GM21526 (cell line): ENCODE data around the gene GPATCH4.
"Not testable (repeated sequence)": the region's sequence is repeated elsewhere in the genome, so short reads cannot be mapped to it uniquely, and the experiment has no call there.

ENCODE experiments used
- ATAC-seq: cut with Tn5 transposase; IDR thresholded peaks from one replicate; pipeline ENCODE4 v1.9.1; 2021; ENCODE audit warnings: moderate library complexity; ENCODE audit not compliant: unreplicated experiment, low FRiP score

GPATCH4 gene

GRCh38 chr1:156627313-156627880 lies 26.1 kb upstream of the GPATCH4 start:
- no peak for ATAC-seq

- ATAC-seq, result no peak
Observed at GRCh38 chr1:156626079-156626438, 24.8 kb upstream of the GPATCH4 start.

GRCh38 chr1:156625436-156626078 lies 24.3 kb upstream of the GPATCH4 start:
- ATAC-seq, result no peak

GRCh38 chr1:156624814-156625435 lies 23.6 kb upstream of the GPATCH4 start:
- no peak for ATAC-seq

GRCh38 chr1:156623946-156624813 lies 22.9 kb upstream of the GPATCH4 start:
- no peak for ATAC-seq

GRCh38 chr1:156622581-156623297 lies 21.5 kb upstream of the GPATCH4 start:
- ATAC-seq, result no peak

GRCh38 chr1:156619582-156619955 lies 18.3 kb upstream of the GPATCH4 start:
- ATAC-seq, result no peak

GRCh38 chr1:156618853-156619581 lies 17.7 kb upstream of the GPATCH4 start, which contains the start of gene HAPLN2:
TSS of gene HAPLN2 (plus strand) at chr1:156619415. CDS start at chr1:156623491, 4,076 bp downstream.
- no peak for ATAC-seq

GRCh38 chr1:156616463-156616862 lies 15.2 kb upstream of the GPATCH4 start:
- no peak for ATAC-seq

- ATAC-seq, result no peak
Observed at GRCh38 chr1:156615946-156616345, 14.7 kb upstream of the GPATCH4 start.

GRCh38 chr1:156612666-156613065 lies 11.4 kb upstream of the GPATCH4 start:
- no peak for ATAC-seq

GRCh38 chr1:156610072-156610471 lies 8.8 kb upstream of the GPATCH4 start:
- ATAC-seq, result not testable (repeated sequence)

- no peak for ATAC-seq
Observed at GRCh38 chr1:156608981-156609380, 7.7 kb upstream of the GPATCH4 start.

GRCh38 chr1:156608036-156608674 lies 6.9 kb upstream of the GPATCH4 start:
- ATAC-seq, result peak; percentile 55

GRCh38 chr1:156607344-156607743 lies 6.1 kb upstream of the GPATCH4 start:
- ATAC-seq, result not testable (repeated sequence)

GRCh38 chr1:156602557-156602993 lies 1.3 kb upstream of the GPATCH4 start:
- no peak for ATAC-seq

- no peak for ATAC-seq
Observed at GRCh38 chr1:156601892-156602291, 613 bp upstream of the GPATCH4 start.

- ATAC-seq, result no peak
Observed at GRCh38 chr1:156600733-156601121, 552 bp downstream of the GPATCH4 start.

- ATAC-seq, result no peak
Observed at GRCh38 chr1:156599811-156600210, 1.5 kb downstream of the GPATCH4 start.
